Measurements from ENCODE around the gene MEPCE.
A peak's percentile ranks its signal among the peaks of the same experiment; 100 is the strongest.
"Not testable (repeated sequence)": the region's sequence is repeated elsewhere in the genome, so short reads cannot be mapped to it uniquely, and the experiment has no call there.

The MEPCE gene, protein sequence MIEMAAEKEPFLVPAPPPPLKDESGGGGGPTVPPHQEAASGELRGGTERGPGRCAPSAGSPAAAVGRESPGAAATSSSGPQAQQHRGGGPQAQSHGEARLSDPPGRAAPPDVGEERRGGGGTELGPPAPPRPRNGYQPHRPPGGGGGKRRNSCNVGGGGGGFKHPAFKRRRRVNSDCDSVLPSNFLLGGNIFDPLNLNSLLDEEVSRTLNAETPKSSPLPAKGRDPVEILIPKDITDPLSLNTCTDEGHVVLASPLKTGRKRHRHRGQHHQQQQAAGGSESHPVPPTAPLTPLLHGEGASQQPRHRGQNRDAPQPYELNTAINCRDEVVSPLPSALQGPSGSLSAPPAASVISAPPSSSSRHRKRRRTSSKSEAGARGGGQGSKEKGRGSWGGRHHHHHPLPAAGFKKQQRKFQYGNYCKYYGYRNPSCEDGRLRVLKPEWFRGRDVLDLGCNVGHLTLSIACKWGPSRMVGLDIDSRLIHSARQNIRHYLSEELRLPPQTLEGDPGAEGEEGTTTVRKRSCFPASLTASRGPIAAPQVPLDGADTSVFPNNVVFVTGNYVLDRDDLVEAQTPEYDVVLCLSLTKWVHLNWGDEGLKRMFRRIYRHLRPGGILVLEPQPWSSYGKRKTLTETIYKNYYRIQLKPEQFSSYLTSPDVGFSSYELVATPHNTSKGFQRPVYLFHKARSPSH

DNA sequence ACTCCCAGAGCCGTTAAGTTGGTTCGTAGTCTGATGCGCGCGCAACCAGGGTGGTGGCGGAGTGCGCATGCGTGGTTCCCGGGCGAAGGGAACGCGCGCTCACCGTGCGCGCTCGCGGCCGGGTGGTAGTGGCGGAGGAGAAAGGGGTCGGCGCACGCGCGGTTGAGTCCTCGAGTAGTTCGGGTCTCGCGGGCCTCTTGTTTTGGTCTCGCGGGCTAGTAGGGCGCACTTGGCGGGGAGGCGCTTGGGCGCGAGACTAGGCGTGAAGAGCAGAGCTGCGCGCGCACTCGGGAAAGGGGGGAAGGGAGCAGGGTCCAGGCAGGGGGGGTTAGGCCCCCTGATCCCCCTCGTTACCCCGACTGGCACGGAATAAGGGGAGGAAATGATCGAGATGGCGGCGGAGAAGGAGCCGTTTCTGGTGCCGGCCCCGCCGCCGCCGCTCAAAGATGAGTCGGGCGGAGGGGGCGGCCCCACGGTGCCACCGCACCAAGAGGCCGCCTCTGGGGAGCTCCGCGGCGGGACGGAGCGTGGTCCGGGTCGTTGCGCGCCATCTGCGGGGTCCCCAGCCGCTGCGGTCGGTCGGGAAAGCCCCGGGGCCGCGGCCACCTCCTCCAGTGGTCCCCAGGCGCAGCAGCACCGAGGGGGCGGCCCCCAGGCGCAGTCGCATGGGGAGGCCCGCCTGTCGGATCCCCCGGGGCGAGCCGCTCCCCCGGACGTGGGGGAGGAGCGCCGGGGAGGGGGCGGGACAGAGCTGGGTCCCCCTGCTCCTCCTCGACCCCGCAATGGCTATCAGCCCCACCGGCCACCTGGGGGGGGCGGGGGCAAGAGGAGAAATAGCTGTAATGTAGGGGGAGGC, at the start of gene MEPCE:
Gene MEPCE (plus strand): TSS at position 195 of the 856 bp plus-strand sequence. CDS start 188 bp downstream, at position 383.
- peak within 1 kb of the TSS; percentile 99 for H3K4me3 ChIP-seq (ENCODE audit: low read depth, low read length)
- TF ChIP-seq, protein P1, sequence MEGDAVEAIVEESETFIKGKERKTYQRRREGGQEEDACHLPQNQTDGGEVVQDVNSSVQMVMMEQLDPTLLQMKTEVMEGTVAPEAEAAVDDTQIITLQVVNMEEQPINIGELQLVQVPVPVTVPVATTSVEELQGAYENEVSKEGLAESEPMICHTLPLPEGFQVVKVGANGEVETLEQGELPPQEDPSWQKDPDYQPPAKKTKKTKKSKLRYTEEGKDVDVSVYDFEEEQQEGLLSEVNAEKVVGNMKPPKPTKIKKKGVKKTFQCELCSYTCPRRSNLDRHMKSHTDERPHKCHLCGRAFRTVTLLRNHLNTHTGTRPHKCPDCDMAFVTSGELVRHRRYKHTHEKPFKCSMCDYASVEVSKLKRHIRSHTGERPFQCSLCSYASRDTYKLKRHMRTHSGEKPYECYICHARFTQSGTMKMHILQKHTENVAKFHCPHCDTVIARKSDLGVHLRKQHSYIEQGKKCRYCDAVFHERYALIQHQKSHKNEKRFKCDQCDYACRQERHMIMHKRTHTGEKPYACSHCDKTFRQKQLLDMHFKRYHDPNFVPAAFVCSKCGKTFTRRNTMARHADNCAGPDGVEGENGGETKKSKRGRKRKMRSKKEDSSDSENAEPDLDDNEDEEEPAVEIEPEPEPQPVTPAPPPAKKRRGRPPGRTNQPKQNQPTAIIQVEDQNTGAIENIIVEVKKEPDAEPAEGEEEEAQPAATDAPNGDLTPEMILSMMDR (IDR thresholded peaks at IDR 0.05; ENCODE audit: borderline replicate concordance, insufficient read depth, low read depth, low read length), result no peak

DNA sequence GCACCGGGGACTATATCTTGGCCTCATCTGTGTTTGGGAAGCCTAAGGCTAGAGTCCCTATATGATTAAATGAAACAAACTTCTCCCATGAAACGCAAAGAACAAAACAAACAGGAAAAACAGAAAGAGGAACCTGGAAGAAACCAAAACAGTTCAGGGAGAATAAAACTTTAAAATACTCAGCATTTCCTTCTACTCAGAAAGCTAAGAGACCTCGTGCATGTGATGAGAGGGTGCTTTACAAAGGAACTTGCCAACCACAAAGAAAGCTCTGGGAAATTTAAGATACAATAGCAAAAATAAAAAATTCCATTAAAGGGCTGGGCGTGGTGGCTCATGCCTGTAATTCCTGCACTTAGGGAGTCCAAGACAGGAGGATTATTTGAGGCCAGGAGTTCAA, 49.4 kb upstream of the MEPCE start:
- TF ChIP-seq, protein P1 (IDR thresholded peaks at IDR 0.05; ENCODE audit: borderline replicate concordance, insufficient read depth, low read depth, low read length), result no peak
- H3K4me3 ChIP-seq (ENCODE audit: low read depth, low read length), result no peak overlapping the region

DNA sequence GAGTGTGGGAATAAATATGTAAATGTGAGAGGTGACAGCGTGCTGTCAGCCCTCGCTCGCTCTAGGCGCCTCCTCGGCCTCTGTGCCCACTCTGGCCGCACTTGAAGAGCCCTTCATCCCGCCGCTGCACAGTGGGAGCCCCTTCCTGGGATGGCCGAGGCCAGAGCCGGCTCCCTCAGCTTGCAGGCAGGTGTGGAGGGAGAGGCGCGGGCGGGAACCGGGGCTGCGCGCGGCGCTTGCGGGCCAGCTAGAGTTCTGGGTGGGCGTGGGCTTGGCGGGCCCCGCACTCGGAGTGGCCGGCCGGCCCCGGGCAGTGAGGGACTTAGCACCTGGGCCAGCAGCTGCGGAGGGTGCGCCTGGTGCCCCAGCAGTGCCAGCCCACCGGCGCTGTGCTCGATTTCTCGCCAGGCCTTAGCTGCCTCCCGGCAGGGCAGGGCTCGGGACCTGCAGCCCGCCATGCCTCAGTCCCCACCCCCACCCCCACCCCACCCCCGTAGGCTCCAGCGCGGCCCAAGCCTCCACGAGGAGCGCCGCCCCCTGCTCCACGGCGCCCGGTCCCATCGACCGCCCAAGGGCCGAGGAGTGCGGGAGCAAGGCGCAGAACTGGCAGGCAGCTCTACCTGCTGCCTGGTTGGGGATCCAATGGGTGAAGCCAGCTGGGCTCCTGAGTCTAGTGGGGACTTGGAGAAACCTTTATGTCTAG, 47.9 kb upstream of the MEPCE start:
- not testable (repeated sequence) for H3K4me3 ChIP-seq (ENCODE audit: low read depth, low read length)

DNA sequence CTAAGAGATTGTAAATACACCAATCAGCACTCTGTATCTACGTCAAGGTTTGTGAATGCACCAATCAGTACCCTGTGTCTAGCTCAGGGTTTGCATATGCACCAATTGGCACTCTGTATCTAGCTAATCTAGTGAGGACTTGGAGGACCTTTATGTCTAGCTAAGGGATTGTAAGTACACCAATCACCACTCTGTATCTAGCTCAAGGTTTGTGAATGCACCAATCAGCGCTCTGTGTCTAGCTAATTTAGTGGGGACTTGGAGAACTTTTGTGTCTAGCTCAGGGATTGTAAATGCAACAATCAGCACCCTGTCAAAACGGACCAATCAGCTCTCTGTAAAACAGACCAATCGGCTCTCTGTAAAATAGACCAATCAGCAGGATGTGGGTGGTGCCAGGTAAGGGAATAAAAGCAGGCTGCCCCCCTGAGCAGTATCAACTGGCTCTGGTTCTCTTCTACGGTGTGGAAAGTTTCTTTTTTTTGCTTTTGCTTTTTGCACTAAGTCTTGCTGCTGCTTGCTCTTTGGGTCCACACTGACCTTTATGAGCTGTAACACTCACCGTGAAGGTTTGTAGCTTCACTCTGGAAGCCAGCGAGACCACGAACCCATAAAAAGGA, 47.3 kb upstream of the MEPCE start:
- not testable (repeated sequence) for H3K4me3 ChIP-seq (ENCODE audit: low read depth, low read length)

DNA sequence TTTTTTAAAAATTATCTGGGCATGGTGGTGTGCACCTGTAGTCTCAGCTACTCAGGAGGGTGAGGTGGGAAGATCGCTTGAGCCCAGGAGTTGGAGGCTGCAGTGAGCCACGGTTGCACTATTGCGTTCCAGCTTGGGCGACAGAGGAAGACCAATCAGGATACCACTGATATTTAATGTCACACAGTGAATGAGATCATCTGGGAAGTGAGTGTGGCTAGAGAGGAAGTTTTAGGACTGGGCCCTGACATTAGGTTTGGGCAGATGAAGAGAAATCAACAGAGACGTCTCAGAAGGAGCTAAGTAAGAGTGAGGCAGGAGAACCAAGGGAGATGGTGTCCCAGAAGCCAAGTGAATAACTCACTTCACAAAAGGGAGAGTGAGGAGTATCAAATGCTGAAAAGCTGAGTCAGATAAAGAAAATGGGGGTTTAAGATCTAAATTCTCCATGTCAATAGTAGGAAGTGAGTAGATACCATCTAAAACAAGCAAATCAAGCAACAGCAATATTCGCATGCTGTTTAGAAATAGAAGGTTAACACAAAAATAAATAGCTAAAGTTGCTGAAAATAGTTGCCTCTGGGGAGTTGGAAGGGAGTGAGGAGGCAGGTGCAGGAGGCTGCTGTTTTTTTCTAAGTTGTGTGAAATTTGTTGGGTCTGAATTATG, 44.9 kb upstream of the MEPCE start:
- TF ChIP-seq, protein P1 (IDR thresholded peaks at IDR 0.05; ENCODE audit: borderline replicate concordance, insufficient read depth, low read depth, low read length), result no peak
- H3K4me3 ChIP-seq (ENCODE audit: low read depth, low read length), result no peak overlapping the region

DNA sequence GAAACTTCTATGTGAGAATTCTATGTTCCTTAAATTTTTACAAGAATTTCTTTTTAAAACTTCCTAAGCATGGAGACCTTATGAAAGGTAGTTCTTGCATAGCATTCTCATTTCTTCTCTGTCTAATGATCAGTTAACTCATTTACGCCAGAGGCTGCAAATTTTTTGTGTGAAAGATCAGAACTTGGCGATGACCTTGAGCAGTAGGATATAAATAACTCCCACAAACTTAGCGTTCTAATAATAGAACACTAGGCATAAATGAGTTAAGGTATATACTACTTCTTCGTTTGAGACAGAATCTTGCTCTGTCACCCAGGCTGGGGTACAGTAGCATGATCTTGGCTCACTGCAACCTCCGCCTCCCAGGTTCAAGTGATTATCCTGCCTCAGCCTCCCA, 42.7 kb upstream of the MEPCE start:
- no peak overlapping the region for H3K4me3 ChIP-seq (ENCODE audit: low read depth, low read length)
- TF ChIP-seq, protein P1 (IDR thresholded peaks at IDR 0.05; ENCODE audit: borderline replicate concordance, insufficient read depth, low read depth, low read length), result no peak

DNA sequence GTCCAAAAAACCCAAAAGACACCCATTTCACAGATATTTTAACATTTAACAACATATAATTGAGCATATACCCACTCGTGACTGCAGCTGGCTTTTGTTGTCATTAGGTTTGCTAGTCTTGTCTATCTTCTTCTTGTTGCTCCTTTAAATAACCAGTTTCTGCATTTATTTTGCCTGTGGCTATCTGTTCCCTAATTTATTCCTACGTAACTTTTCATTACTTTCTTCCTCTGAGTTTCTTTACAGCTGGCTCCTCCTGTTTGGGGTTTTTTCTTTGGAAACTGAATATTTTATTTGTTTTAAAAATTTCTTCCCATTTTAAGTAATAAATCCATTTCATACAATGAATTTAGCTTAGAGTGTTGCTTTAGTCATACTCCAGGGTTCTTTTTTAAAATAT, 41.9 kb upstream of the MEPCE start:
- no peak overlapping the region for H3K4me3 ChIP-seq (ENCODE audit: low read depth, low read length)
- TF ChIP-seq, protein P1 (IDR thresholded peaks at IDR 0.05; ENCODE audit: borderline replicate concordance, insufficient read depth, low read depth, low read length), result no peak
